ENCODE data around the gene DCHS1. TPM values are rescaled to one million over a fixed set of nuclear protein-coding genes. Genes with fewer than 3 reads are reported as not detected.

Gene DCHS1
- total and polyA plus RNA-seq, 2 of the 13 experiments (the other 11 are each of a cell fraction or from before 2014, with no cell fraction given) = under 0.01 to 0.03 TPM

DNA sequence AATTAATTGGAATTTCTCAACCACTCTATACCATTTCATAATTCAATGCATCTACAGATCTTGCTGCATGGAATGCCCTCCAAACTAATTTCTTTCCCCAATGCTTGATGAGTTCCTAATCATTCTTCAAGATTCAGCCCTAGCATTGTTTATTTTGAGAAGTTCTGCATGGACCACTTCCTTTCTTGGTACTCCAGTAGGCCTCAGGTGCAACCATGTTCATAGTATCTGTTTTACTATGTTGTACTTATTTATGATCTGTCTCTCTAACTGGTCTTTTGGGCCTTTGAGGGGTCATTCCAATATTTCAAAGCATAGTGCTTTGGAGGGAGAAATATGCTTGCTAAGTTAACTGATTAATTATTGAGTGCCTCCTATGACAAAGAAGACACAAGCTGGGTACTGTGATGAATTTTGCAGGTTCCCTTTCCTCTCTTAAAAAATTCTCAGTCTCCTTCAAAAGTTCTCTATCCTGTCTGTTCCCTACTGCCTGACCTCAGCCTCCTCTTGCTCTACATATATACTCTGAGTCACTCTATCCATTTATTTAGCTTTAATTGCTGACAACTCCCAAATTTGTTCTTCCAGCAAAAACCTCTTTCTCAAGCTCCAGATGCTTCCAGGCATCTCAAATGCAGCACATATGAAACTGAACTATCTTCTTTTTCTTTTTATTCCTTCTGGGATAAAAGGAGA lies 18.1 kb upstream of the DCHS1 start:
- no peaks in the 10 kb centered on the region for H3K4me1 ChIP-seq (ENCODE audit: insufficient read depth, low read length)

DNA sequence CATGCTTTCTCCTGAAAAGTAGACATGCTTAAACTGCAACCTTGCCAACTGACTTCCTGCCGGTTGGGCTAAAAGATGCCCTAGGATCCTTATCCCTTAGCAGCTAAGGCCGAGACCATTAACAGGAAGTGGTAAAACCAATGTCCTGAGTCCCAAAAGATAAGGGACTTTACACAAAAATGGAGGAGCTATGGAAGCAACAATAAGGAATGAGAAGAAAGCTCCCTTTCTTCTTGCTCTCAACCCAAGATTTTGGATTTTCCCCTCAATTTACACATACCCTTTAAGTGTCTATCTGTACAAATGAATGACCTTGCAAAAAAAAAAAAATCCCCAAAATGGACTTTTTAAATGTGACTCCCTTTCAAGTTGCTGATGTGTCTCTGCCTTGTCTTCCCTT lies 16.4 kb upstream of the DCHS1 start:
- no peaks in the 10 kb centered on the region for H3K79me2 ChIP-seq (ENCODE audit: insufficient read depth, low read length)
- DNase-seq (ENCODE audit: low spot score) (no peak), ATAC-seq (no peak), FAIRE-seq (no peak)
- no peak overlapping the region for H3K4me3 ChIP-seq (replicated peaks in 1 of 3; ENCODE audit: insufficient read depth in 1 of 3, low read depth in 2 of 3, low read length in 3 of 3)
- H4K20me1 ChIP-seq (ENCODE audit: insufficient read depth, low read length) = no peaks in the 10 kb centered on the region
- 48% methylated on average over 2 of the region's 2 CpGs for WGBS (ENCODE audit: low lambda C conversion rate)
- H3K27me3 ChIP-seq (ENCODE audit: control insufficient read depth in 1 of 2, insufficient read depth in 2 of 2, low read length in 2 of 2) = peaks cover 0 to 5% of the 10 kb centered on the region in 2 experiments; a peak in 1 of 5 replicates
- H3K9me3 ChIP-seq (ENCODE audit: low read length) = no peaks in the 10 kb centered on the region
- ChIA-PET CTCF (ENCODE audit: low intra/inter-chr PET ratio, low total read pairs) (no interaction called here), POLR2A (interaction anchor here (1.3 kb wide), 1 partner anchor 11 kb away, joined by 4 read pairs; the partner anchor contains the start of gene MRPL17)
- H3K9ac ChIP-seq (ENCODE audit: insufficient read depth, low read depth, low read length) = no peak overlapping the region
- H3K4me1 ChIP-seq (ENCODE audit: insufficient read depth, low read length) = no peaks in the 10 kb centered on the region
- H3K36me3 ChIP-seq (replicated peaks in 1 of 2; ENCODE audit: control insufficient read depth in 1 of 2, insufficient read depth in 2 of 2, low read length in 2 of 2) = no peaks in the 10 kb centered on the region
- BruUV-seq (replicated peaks) = no TSS peak
- in situ Hi-C loops (cut with HindIII; ENCODE audit: extremely low pct_ligation_motif_present, low pct_unique_long_range_greater_than_20kb) = no loop called here
- H3K27ac ChIP-seq (ENCODE audit: extremely low read length, insufficient read depth, low read length) = no peak overlapping the region
- intact Hi-C loops (cut with micrococcal nuclease; ENCODE audit: unreplicated experiment) = no loop called here
- no peak overlapping the region for H2AFZ ChIP-seq (ENCODE audit: low read length)
- no peak overlapping the region for H3K4me2 ChIP-seq (ENCODE audit: low read depth, low read length)
- TF ChIP-seq, protein P1, sequence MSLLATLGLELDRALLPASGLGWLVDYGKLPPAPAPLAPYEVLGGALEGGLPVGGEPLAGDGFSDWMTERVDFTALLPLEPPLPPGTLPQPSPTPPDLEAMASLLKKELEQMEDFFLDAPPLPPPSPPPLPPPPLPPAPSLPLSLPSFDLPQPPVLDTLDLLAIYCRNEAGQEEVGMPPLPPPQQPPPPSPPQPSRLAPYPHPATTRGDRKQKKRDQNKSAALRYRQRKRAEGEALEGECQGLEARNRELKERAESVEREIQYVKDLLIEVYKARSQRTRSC (CRISPR knock-in tag; IDR thresholded peaks at IDR 0.05; ENCODE audit: low read depth) = no peak
- TF ChIP-seq ZNF792 (CRISPR knock-in tag; IDR thresholded peaks at IDR 0.05) = no peak
- TF ChIP-seq, protein P2, sequence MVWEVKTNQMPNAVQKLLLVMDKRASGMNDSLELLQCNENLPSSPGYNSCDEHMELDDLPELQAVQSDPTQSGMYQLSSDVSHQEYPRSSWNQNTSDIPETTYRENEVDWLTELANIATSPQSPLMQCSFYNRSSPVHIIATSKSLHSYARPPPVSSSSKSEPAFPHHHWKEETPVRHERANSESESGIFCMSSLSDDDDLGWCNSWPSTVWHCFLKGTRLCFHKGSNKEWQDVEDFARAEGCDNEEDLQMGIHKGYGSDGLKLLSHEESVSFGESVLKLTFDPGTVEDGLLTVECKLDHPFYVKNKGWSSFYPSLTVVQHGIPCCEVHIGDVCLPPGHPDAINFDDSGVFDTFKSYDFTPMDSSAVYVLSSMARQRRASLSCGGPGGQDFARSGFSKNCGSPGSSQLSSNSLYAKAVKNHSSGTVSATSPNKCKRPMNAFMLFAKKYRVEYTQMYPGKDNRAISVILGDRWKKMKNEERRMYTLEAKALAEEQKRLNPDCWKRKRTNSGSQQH (CRISPR knock-in tag; IDR thresholded peaks at IDR 0.05; ENCODE audit: low read depth) = no peak
- no peak for TF ChIP-seq ATAD3A (CRISPR knock-in tag; IDR thresholded peaks at IDR 0.05)
- no peak for TF ChIP-seq KDM3A (CRISPR knock-in tag; IDR thresholded peaks at IDR 0.05; ENCODE audit: low read depth)
- no peak for TF ChIP-seq ZC3H4 (CRISPR knock-in tag; IDR thresholded peaks at IDR 0.05; ENCODE audit: borderline replicate concordance)
- TF ChIP-seq ZNF644 (CRISPR knock-in tag; IDR thresholded peaks at IDR 0.05; ENCODE audit: low read depth) = no peak
- TF ChIP-seq MAF1 (CRISPR knock-in tag; IDR thresholded peaks at IDR 0.05; ENCODE audit: borderline replicate concordance) = no peak
- no peak for TF ChIP-seq TBP (CRISPR knock-in tag; IDR thresholded peaks at IDR 0.05)
- no peak for TF ChIP-seq ZNF205 (CRISPR knock-in tag; IDR thresholded peaks at IDR 0.05)
- TF ChIP-seq ZFY (CRISPR knock-in tag; IDR thresholded peaks at IDR 0.05) = no peak

More for the DNA sequence above, 18.1 kb upstream of the DCHS1 start:
- no peak overlapping the region for H3K27ac ChIP-seq (ENCODE audit: extremely low read length, insufficient read depth, low read length)
- H3K9ac ChIP-seq (ENCODE audit: insufficient read depth, low read depth, low read length) = no peak overlapping the region
- POLR2A ChIA-PET = no interaction called here
- no TSS peak for BruUV-seq (replicated peaks)
- H3K4me3 ChIP-seq (replicated peaks in 1 of 3; ENCODE audit: insufficient read depth in 1 of 3, low read depth in 2 of 3, low read length in 3 of 3) = no peak overlapping the region
- no peak overlapping the region for H2AFZ ChIP-seq (ENCODE audit: low read length)
- in situ Hi-C loops (cut with HindIII; ENCODE audit: extremely low pct_ligation_motif_present, low pct_unique_long_range_greater_than_20kb) (no loop called here), intact Hi-C loops (cut with micrococcal nuclease; ENCODE audit: unreplicated experiment) (no loop called here)
- peaks cover 0 to 5% of the 10 kb centered on the region in 2 experiments; a peak in 1 of 5 replicates for H3K27me3 ChIP-seq (ENCODE audit: control insufficient read depth in 1 of 2, insufficient read depth in 2 of 2, low read length in 2 of 2)
- no peaks in the 10 kb centered on the region for H3K36me3 ChIP-seq (replicated peaks in 1 of 2; ENCODE audit: control insufficient read depth in 1 of 2, insufficient read depth in 2 of 2, low read length in 2 of 2)
- TF ChIP-seq ATF7 (IDR thresholded peaks at IDR 0.05) (no peak), ATF7 (CRISPR knock-in tag; IDR thresholded peaks at IDR 0.05) (no peak), ZNF781 (CRISPR knock-in tag; IDR thresholded peaks at IDR 0.05; ENCODE audit: borderline replicate concordance, not compliant biosample characterization) (no peak), SALL1 (CRISPR knock-in tag; IDR thresholded peaks at IDR 0.05) (no peak), ZNF383 (CRISPR knock-in tag; IDR thresholded peaks at IDR 0.05; ENCODE audit: borderline replicate concordance) (no peak), ELF3 (CRISPR knock-in tag; IDR thresholded peaks at IDR 0.05) (no peak), ZNF160 (CRISPR knock-in tag; IDR thresholded peaks at IDR 0.05) (no peak)
- TF ChIP-seq, protein P3, sequence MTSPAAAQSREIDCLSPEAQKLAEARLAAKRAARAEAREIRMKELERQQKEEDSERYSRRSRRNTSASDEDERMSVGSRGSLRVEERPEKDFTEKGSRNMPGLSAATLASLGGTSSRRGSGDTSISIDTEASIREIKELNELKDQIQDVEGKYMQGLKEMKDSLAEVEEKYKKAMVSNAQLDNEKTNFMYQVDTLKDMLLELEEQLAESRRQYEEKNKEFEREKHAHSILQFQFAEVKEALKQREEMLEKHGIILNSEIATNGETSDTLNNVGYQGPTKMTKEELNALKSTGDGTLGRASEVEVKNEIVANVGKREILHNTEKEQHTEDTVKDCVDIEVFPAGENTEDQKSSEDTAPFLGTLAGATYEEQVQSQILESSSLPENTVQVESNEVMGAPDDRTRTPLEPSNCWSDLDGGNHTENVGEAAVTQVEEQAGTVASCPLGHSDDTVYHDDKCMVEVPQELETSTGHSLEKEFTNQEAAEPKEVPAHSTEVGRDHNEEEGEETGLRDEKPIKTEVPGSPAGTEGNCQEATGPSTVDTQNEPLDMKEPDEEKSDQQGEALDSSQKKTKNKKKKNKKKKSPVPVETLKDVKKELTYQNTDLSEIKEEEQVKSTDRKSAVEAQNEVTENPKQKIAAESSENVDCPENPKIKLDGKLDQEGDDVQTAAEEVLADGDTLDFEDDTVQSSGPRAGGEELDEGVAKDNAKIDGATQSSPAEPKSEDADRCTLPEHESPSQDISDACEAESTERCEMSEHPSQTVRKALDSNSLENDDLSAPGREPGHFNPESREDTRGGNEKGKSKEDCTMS (CRISPR knock-in tag; conservative IDR thresholded peaks at IDR 0.05) = no peak
- DNase-seq (ENCODE audit: low spot score) = no peak
- no peaks in the 10 kb centered on the region for H3K79me2 ChIP-seq (ENCODE audit: insufficient read depth, low read length)
- FAIRE-seq = no peak
- no peak for ATAC-seq
- H4K20me1 ChIP-seq (ENCODE audit: insufficient read depth, low read length) = no peaks in the 10 kb centered on the region
- CTCF ChIA-PET (ENCODE audit: low intra/inter-chr PET ratio, low total read pairs) = no interaction called here
- H3K4me2 ChIP-seq (ENCODE audit: low read depth, low read length) = no peak overlapping the region
- H3K9me3 ChIP-seq (ENCODE audit: low read length) = no peaks in the 10 kb centered on the region
